ENCODE measurements around the gene SLC1A4. TPM values are rescaled to one million over a fixed set of nuclear protein-coding genes. Genes with fewer than 3 reads are reported as not detected.

SLC1A4 gene
- 15.4 and 22.9 TPM in 2 replicates for total RNA-seq (2022)
- percentile 52 among the genes with signal in this experiment for Bru-seq, nascent RNA
- BruChase-seq, experiment 1, labeled RNA remaining after a 6-hour chase = percentile 75 among the genes with signal in this experiment
- BruChase-seq, experiment 2, labeled RNA remaining after a 2-hour chase = percentile 61 among the genes with signal in this experiment
- long read RNA-seq, full-length matches to known transcripts = 14 of 18 reads
- long read RNA-seq, partial matches to known transcripts = 3 of 18 reads
- long read RNA-seq, other reads (novel, unspliced or antisense) = 1 of 18 reads

- BruUV-seq (replicated peaks) = no TSS peak
- DNase-seq = peak; percentile 91
- Mint-ChIP-seq H3K9me3 (ENCODE audit: low read depth, unreplicated experiment) (no peaks in the 10 kb centered on the region), H3K4me3 (ENCODE audit: low read depth, unreplicated experiment) (peak within 1 kb of the TSS; percentile 96), H3K4me1 (ENCODE audit: low read depth, unreplicated experiment) (peaks cover 50% of the 10 kb centered on the region), H3K27ac (ENCODE audit: unreplicated experiment) (peak within 1 kb of the TSS; percentile 93), H3K36me3 (ENCODE audit: insufficient read depth, unreplicated experiment) (peaks cover 34% of the 10 kb centered on the region), H3K27me3 (ENCODE audit: unreplicated experiment) (peaks cover 21% of the 10 kb centered on the region)
- CTCF ChIA-PET = no interaction called here
- no peak for TF ChIP-seq CTCF (IDR thresholded peaks at IDR 0.05; ENCODE audit: unreplicated experiment)
- intact Hi-C loops (cut with micrococcal nuclease; ENCODE audit: unreplicated experiment) = no loop called here
These were observed at the start of gene SLC1A4 for GRCh38 chr2:64989126-64989981. Gene SLC1A4 (plus strand): TSS chr2:64989399. CDS start chr2:64989644, 245 bp downstream.

- CTCF ChIA-PET = no interaction called here
- intact Hi-C loops (cut with micrococcal nuclease; ENCODE audit: unreplicated experiment) = no loop called here
- Mint-ChIP-seq H3K9me3 (ENCODE audit: low read depth, unreplicated experiment) (no peaks in the 10 kb centered on the region), H3K36me3 (ENCODE audit: insufficient read depth, unreplicated experiment) (no peaks in the 10 kb centered on the region), H3K27me3 (ENCODE audit: unreplicated experiment) (peaks cover 67% of the 10 kb centered on the region), H3K4me1 (ENCODE audit: low read depth, unreplicated experiment) (no peaks in the 10 kb centered on the region), H3K27ac (ENCODE audit: unreplicated experiment) (no peak overlapping the region), H3K4me3 (ENCODE audit: low read depth, unreplicated experiment) (no peak overlapping the region)
- no peak for TF ChIP-seq CTCF (IDR thresholded peaks at IDR 0.05; ENCODE audit: unreplicated experiment)
- DNase-seq = no peak
- no TSS peak for BruUV-seq (replicated peaks)
These were observed 48.1 kb upstream of the SLC1A4 start for GRCh38 chr2:64941143-64941542.

GRCh38 chr2:64941801-64942200 lies 47.4 kb upstream of the SLC1A4 start:
- Mint-ChIP-seq H3K4me1 (ENCODE audit: low read depth, unreplicated experiment) (no peaks in the 10 kb centered on the region), H3K9me3 (ENCODE audit: low read depth, unreplicated experiment) (no peaks in the 10 kb centered on the region), H3K27ac (ENCODE audit: unreplicated experiment) (no peak overlapping the region), H3K4me3 (ENCODE audit: low read depth, unreplicated experiment) (no peak overlapping the region), H3K36me3 (ENCODE audit: insufficient read depth, unreplicated experiment) (no peaks in the 10 kb centered on the region), H3K27me3 (ENCODE audit: unreplicated experiment) (peaks cover 66% of the 10 kb centered on the region)
- intact Hi-C loops (cut with micrococcal nuclease; ENCODE audit: unreplicated experiment) = no loop called here
- no peak for DNase-seq
- CTCF ChIA-PET = interaction anchor here (0.5 to 0.6 kb wide), 2 partner anchors 359 to 407 kb away, joined by 3 to 4 read pairs; no protein-coding TSS in a partner anchor
- no TSS peak for BruUV-seq (replicated peaks)
- TF ChIP-seq CTCF (IDR thresholded peaks at IDR 0.05; ENCODE audit: unreplicated experiment) = no peak

- no peak for DNase-seq
- H3K27ac Mint-ChIP-seq (ENCODE audit: unreplicated experiment) = no peak overlapping the region
- TF ChIP-seq CTCF (IDR thresholded peaks at IDR 0.05; ENCODE audit: unreplicated experiment) = no peak
- H3K4me3 Mint-ChIP-seq (ENCODE audit: low read depth, unreplicated experiment) = no peak overlapping the region
- CTCF ChIA-PET = no interaction called here
- intact Hi-C loops (cut with micrococcal nuclease; ENCODE audit: unreplicated experiment) = no loop called here
- no peaks in the 10 kb centered on the region for H3K9me3 Mint-ChIP-seq (ENCODE audit: low read depth, unreplicated experiment)
- no TSS peak for BruUV-seq (replicated peaks)
- no peaks in the 10 kb centered on the region for H3K36me3 Mint-ChIP-seq (ENCODE audit: insufficient read depth, unreplicated experiment)
- peaks cover 66% of the 10 kb centered on the region for H3K27me3 Mint-ChIP-seq (ENCODE audit: unreplicated experiment)
- no peaks in the 10 kb centered on the region for H3K4me1 Mint-ChIP-seq (ENCODE audit: low read depth, unreplicated experiment)
These were observed 46.5 kb upstream of the SLC1A4 start for GRCh38 chr2:64942693-64943092.
